Fibroblast of the aortic adventitia (primary cell): ENCODE results near the gene GRK3. TPM values are rescaled to one million over a fixed set of nuclear protein-coding genes. Genes with fewer than 3 reads are reported as not detected.

ENCODE experiments used
- DNase-seq: peaks from one replicate; pipeline ENCODE4 v3.0.0-alpha.2; 2010; ENCODE audit warnings: low read depth
- H3K4me3 ChIP-seq: 2 replicates; pipeline ENCODE4 v1.5.1; 2011; ENCODE audit warnings: low read depth, mild to moderate bottlenecking, control low read depth, low read length, moderate library complexity
- CTCF ChIP-seq: IDR thresholded peaks from 2 replicates; pipeline ENCODE4 v1.5.1; 2011; ENCODE audit warnings: mild to moderate bottlenecking, low read length, control low read depth, inconsistent platforms; ENCODE audit not compliant: insufficient read depth
- total RNA-seq: library from RNA; depleted of rRNA; stranded (reverse); fragments of >200 nt; gene quantifications from 2 replicates; pipeline ENCODE4 v1.2.3, GENCODE V29; 2012; ENCODE audit warnings: low replicate concordance

GRK3 gene
- total RNA-seq, 1 donor: 1.3 TPM

GRCh38 chr22:25628494-25628893 is 64.0 kb downstream of the GRK3 start:
- H3K4me3 ChIP-seq: no peak overlapping the region
- no peak for DNase-seq
- no peak for TF ChIP-seq CTCF

GRCh38 chr22:25629613-25630012 is 65.1 kb downstream of the GRK3 start:
- DNase-seq: no peak
- H3K4me3 ChIP-seq: no peak overlapping the region
- TF ChIP-seq CTCF: no peak

- DNase-seq: peak; percentile 14
- no peak for TF ChIP-seq CTCF
- H3K4me3 ChIP-seq: no peak overlapping the region
Observed at GRCh38 chr22:25630447-25630846, 66.0 kb downstream of the GRK3 start.

- no peak overlapping the region for H3K4me3 ChIP-seq
- DNase-seq: no peak
- TF ChIP-seq CTCF: no peak
Observed at GRCh38 chr22:25636323-25636722, 71.8 kb downstream of the GRK3 start.

- H3K4me3 ChIP-seq: no peak overlapping the region
- no peak for DNase-seq
- no peak for TF ChIP-seq CTCF
Observed at GRCh38 chr22:25637032-25637431, 72.6 kb downstream of the GRK3 start.

- no peak for TF ChIP-seq CTCF
- no peak overlapping the region for H3K4me3 ChIP-seq
- no peak for DNase-seq
Observed at GRCh38 chr22:25637672-25638071, 73.2 kb downstream of the GRK3 start.

GRCh38 chr22:25638638-25639037 is 74.2 kb downstream of the GRK3 start:
- no peak for DNase-seq
- no peak overlapping the region for H3K4me3 ChIP-seq
- no peak for TF ChIP-seq CTCF
